ACHN (cell line): ENCODE results near the gene FOXK1.

ENCODE experiments used
- DNase-seq: peaks from one replicate; pipeline ENCODE4 v3.0.0-alpha.2; 2015
- in situ Hi-C: cut with HindIII; loops from 2 replicates; pipeline ENCODE4 v1.10.0; 2017; ENCODE audit warnings: low sequenced_read_pairs, low pct_ligation_motif_present, low pct_unique_long_range_greater_than_20kb

FOXK1 gene

GRCh38 chr7:4751398-4751947 lies 69.4 kb downstream of the FOXK1 start:
- DNase-seq, result no peak
- in situ Hi-C loops, result no loop called here

GRCh38 chr7:4753598-4754432 lies 71.7 kb downstream of the FOXK1 start:
- peak; percentile 80 for DNase-seq
- in situ Hi-C loops, result no loop called here

GRCh38 chr7:4754433-4755010 lies 72.4 kb downstream of the FOXK1 start:
- in situ Hi-C loops, result no loop called here
- DNase-seq, result no peak

GRCh38 chr7:4755045-4755444 lies 73.0 kb downstream of the FOXK1 start:
- no peak for DNase-seq
- in situ Hi-C loops, result no loop called here

GRCh38 chr7:4758111-4758510 lies 76.0 kb downstream of the FOXK1 start:
- no peak for DNase-seq
- in situ Hi-C loops, result no loop called here

- in situ Hi-C loops, result no loop called here
These were observed 76.7 kb downstream of the FOXK1 start for GRCh38 chr7:4758791-4759190.

GRCh38 chr7:4759211-4759610 lies 77.1 kb downstream of the FOXK1 start:
- in situ Hi-C loops, result no loop called here
- DNase-seq, result no peak

More at GRCh38 chr7:4758791-4759190, 76.7 kb downstream of the FOXK1 start:
- DNase-seq, result no peak

GRCh38 chr7:4760952-4761351 lies 78.9 kb downstream of the FOXK1 start:
- in situ Hi-C loops, result no loop called here

GRCh38 chr7:4762121-4763055 lies 80.3 kb downstream of the FOXK1 start:
- in situ Hi-C loops, result no loop called here
- DNase-seq, result no peak

More at GRCh38 chr7:4760952-4761351, 78.9 kb downstream of the FOXK1 start:
- DNase-seq, result no peak

- no peak for DNase-seq
- in situ Hi-C loops, result no loop called here
These were observed 81.1 kb downstream of the FOXK1 start for GRCh38 chr7:4763091-4763793.

GRCh38 chr7:4763794-4764185 lies 81.7 kb downstream of the FOXK1 start:
- in situ Hi-C loops, result no loop called here
- DNase-seq, result no peak

- DNase-seq, result no peak
- in situ Hi-C loops, result no loop called here
These were observed 82.4 kb downstream of the FOXK1 start for GRCh38 chr7:4764402-4765007.

GRCh38 chr7:4765776-4766490 lies 83.8 kb downstream of the FOXK1 start:
- in situ Hi-C loops, result no loop called here
- no peak for DNase-seq

- DNase-seq, result no peak
- in situ Hi-C loops, result no loop called here
These were observed 84.8 kb downstream of the FOXK1 start for GRCh38 chr7:4766666-4767519.

GRCh38 chr7:4768597-4769569 lies 86.8 kb downstream of the FOXK1 start:
- no peak for DNase-seq
- in situ Hi-C loops, result no loop called here
